Gastroesophageal sphincter (tissue), 4 donors: Measurements from ENCODE around the gene CD3E. TPM values are rescaled to one million over a fixed set of nuclear protein-coding genes. Genes with fewer than 3 reads are reported as not detected.

ENCODE experiments used
- ATAC-seq: fragments of 150-250 bp; one replicate; pipeline ENCODE4 v1.9.1; 2016; ENCODE audit warnings: mild to moderate bottlenecking, moderate library complexity
- H3K27ac ChIP-seq, 4 donors: fragments of 200-600 bp; sonication (generic) in 3 of 4; 1 replicate in 3 of 4; 2 replicates in 1 of 4; pipeline ENCODE4 v1.5.1; 2016 to 2019
- H3K27me3 ChIP-seq: fragments of 200-600 bp; sonication (generic); one replicate; pipeline ENCODE4 v1.5.1; 2019
- H3K36me3 ChIP-seq, 2 donors: fragments of 200-600 bp; sonication (generic); one replicate each; pipeline ENCODE4 v1.5.1; 2019; ENCODE audit warnings: control low read depth in 1 of 2
- H3K4me1 ChIP-seq, 3 donors: fragments of 200-600 bp; sonication (generic); 1 replicate in 2 of 3; 2 replicates in 1 of 3; pipeline ENCODE4 v1.5.1; 2016 to 2019; ENCODE audit warnings: control low read depth in 2 of 3
- H3K4me3 ChIP-seq, 2 donors: fragments of 200-600 bp; sonication (generic); one replicate each; pipeline ENCODE4 v1.5.1; 2019; ENCODE audit warnings: mild to moderate bottlenecking in 1 of 2, moderate library complexity in 1 of 2
- H3K9me3 ChIP-seq, 3 donors: fragments of 200-600 bp; sonication (generic); one replicate each; pipeline ENCODE4 v1.5.1; 2017 to 2019; ENCODE audit warnings: control low read depth in 2 of 3
- CTCF ChIP-seq, 4 experiments: fragments of 200-600 bp in 2 of 4; fragments of 450-650 bp in 2 of 4; sonication (generic) in 1 of 4; IDR thresholded peaks; one replicate each; pipeline ENCODE4 v1.5.1; 2017 to 2019; ENCODE audit warnings: antibody characterized with exemption in 4 of 4, mild to moderate bottlenecking in 2 of 4, moderate library complexity in 2 of 4
- EP300 ChIP-seq: sonication (generic); formaldehyde crosslinking; IDR thresholded peaks from one replicate; pipeline ENCODE4 v1.6.1; 2017; ENCODE audit warnings: antibody characterized with exemption, mild to moderate bottlenecking
- POLR2A ChIP-seq, 2 donors: fragments of 450-650 bp; IDR thresholded peaks; one replicate each; pipeline ENCODE4 v1.6.1; 2017; ENCODE audit warnings: antibody characterized with exemption in 2 of 2, mild to moderate bottlenecking in 2 of 2, moderate library complexity in 1 of 2
- POLR2AphosphoS5 ChIP-seq: sonication (generic); formaldehyde crosslinking; IDR thresholded peaks from one replicate; pipeline ENCODE4 v1.6.1; 2017; ENCODE audit warnings: antibody characterized with exemption
- WGBS, 2 donors: methylation state at CpG; one replicate each; pipeline ENCODE4 v1.1.5; 2018; ENCODE audit warnings: low coverage in 1 of 2; 5-methylcytosine and 5-hydroxymethylcytosine counted together
- total RNA-seq, 4 donors: library from RNA; depleted of rRNA; stranded (reverse); fragments of >200 nt; gene quantifications; one replicate each; pipeline ENCODE4 v1.1.0, GENCODE V29; 2016

The CD3E gene
- total RNA-seq, 4 donors from 2014 or later, result 0.77 to 2.8 (median 0.78) TPM; not detected in 1

DNA sequence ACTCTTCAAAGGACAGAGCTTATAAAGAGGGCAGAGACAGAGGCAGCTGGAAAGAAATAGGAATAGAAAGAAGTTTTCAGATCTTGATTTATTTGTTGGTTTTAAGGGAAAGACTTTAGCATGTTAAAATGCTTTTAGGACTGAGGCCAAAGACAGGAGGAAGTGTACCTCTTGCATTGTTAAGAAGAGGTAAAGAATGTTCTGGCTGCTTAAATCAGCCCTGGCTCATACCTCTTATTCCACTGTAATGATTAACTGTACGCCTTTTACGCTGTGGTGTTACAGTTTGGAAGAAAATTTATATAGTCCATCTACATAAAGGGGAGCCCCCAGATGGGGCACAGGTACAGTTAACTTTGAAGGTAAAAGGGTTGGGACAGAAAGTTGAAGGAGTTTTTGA is 30.3 kb upstream of the CD3E start:
- Histone ChIP-seq H3K9me3 (no peaks in the 10 kb centered on the region), H3K36me3 (no peaks in the 10 kb centered on the region), H3K27me3 (peaks cover 50% of the 10 kb centered on the region), H3K4me3 (no peak overlapping the region), H3K27ac (peak overlapping the region in 1 of 4 donors; percentile 48), H3K4me1 (no peaks in the 10 kb centered on the region)
- WGBS, 2 donors, result 47 to 53% methylated on average over 2 of the region's 2 CpGs
- no peak for ATAC-seq
- TF ChIP-seq POLR2A (IDR thresholded peaks at IDR 0.05) (no peak), EP300 (no peak)

DNA sequence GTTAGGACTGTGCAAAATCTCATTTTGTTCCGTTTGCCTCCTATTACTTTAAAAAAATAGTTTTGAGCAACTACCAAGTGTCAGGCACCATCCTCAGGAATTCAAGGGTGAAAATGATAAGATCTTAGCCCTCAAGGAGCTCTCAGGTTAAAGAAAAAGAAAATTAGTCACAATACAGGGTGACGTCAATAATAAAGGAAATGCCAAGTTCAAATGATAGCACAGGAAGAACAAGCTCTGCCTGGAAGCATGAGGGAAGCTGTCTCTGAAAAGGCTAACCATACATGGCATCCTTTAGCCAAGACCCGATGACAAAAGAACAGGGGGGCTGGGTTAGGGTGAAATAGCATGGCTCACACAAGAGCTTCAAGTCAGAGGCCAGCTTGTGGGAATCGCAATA is 29.4 kb upstream of the CD3E start:
- Histone ChIP-seq H3K27me3 (peaks cover 50% of the 10 kb centered on the region), H3K27ac (peak overlapping the region in 2 of 4 donors; percentile 20 to 32), H3K4me3 (no peak overlapping the region), H3K4me1 (no peaks in the 10 kb centered on the region), H3K36me3 (no peaks in the 10 kb centered on the region), H3K9me3 (no peaks in the 10 kb centered on the region)
- peak; percentile 6 for TF ChIP-seq POLR2AphosphoS5
- TF ChIP-seq EP300, result no peak
- no peak for TF ChIP-seq POLR2A (IDR thresholded peaks at IDR 0.05)
- ATAC-seq, result peak; percentile 62
- 50 to 60% methylated on average over 3 to 4 of the region's 4 CpGs for WGBS, 2 donors

- Histone ChIP-seq H3K4me1 (no peaks in the 10 kb centered on the region), H3K9me3 (no peaks in the 10 kb centered on the region), H3K36me3 (no peaks in the 10 kb centered on the region), H3K27me3 (peaks cover 50% of the 10 kb centered on the region), H3K27ac (no peak overlapping the region), H3K4me3 (no peak overlapping the region)
- no peak for TF ChIP-seq EP300
- TF ChIP-seq POLR2AphosphoS5, result no peak
- no peak for TF ChIP-seq POLR2A (IDR thresholded peaks at IDR 0.05)
- TF ChIP-seq CTCF (IDR thresholded peaks at IDR 0.05), result no peak
- 25 to 50% methylated on average over 1 of the region's 1 CpG for WGBS, 2 donors
- ATAC-seq, result no peak
These were observed 28.1 kb upstream of the CD3E start for GRCh38 chr11:118276422-118276821.

DNA sequence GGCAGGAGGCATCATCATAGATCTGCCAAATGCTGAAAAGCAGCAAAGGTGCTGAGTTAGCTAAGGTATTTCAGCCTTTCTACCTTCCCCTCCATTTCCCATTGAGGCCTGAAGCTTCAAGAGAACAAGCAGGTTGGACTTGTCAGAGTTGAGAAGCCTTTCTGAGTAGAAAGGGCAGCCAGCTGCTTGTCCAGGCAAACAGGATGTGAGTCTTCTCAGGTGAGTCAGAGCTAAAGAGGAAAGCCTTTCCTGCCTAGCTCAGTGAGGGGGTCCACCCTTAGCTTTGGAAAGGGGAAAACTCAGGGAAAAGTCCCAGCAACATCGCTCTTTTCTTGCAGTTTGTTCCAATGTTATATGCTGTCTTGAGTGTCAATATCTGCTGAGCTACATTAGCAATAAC is 27.2 kb upstream of the CD3E start:
- Histone ChIP-seq H3K27me3 (peaks cover 42% of the 10 kb centered on the region), H3K4me3 (no peak overlapping the region), H3K36me3 (no peaks in the 10 kb centered on the region), H3K27ac (peak overlapping the region in 2 of 4 donors; percentile 24 to 28), H3K4me1 (no peaks in the 10 kb centered on the region), H3K9me3 (no peaks in the 10 kb centered on the region)
- 89 to 92% methylated on average over 1 of the region's 1 CpG for WGBS, 2 donors
- TF ChIP-seq POLR2A (IDR thresholded peaks at IDR 0.05) (no peak), EP300 (no peak), POLR2AphosphoS5 (peak; percentile 11)
- ATAC-seq, result no peak

- Histone ChIP-seq H3K27me3 (peaks cover 5% of the 10 kb centered on the region), H3K4me1 (no peaks in the 10 kb centered on the region), H3K36me3 (no peaks in the 10 kb centered on the region), H3K27ac (no peak overlapping the region), H3K9me3 (no peaks in the 10 kb centered on the region), H3K4me3 (no peak overlapping the region)
- 100% methylated on average over 1 of the region's 1 CpG for WGBS, 2 donors
- no peak for ATAC-seq
- TF ChIP-seq EP300 (no peak), POLR2A (IDR thresholded peaks at IDR 0.05) (no peak), POLR2AphosphoS5 (no peak), CTCF (IDR thresholded peaks at IDR 0.05) (no peak)
These were observed 23.2 kb upstream of the CD3E start for GRCh38 chr11:118281284-118281683.

DNA sequence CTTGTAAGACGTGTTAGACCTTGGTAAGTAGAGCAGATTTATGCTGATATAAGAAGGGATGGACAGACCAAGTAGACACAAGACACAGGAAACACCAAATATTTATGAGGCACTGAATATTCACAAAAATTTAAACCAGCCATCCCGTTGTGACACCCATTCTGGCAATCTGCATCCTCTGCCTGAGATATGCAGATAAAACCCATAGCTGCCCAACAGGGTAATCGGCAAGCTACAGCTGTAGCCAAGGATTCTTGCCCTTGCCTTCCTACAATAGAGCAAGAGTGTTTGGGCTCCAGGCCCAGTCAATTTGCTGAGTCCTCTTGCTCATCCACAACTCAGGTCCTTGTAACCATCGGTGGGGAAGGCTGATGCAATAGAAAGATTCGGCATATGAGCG is 21.9 kb upstream of the CD3E start:
- H3K27ac ChIP-seq, result no peak overlapping the region
- TF ChIP-seq POLR2AphosphoS5 (no peak), EP300 (no peak), POLR2A (IDR thresholded peaks at IDR 0.05) (no peak), CTCF (IDR thresholded peaks at IDR 0.05) (no peak)
- H3K4me3 ChIP-seq, result no peak overlapping the region
- H3K9me3 ChIP-seq, result no peaks in the 10 kb centered on the region
- peaks cover 5% of the 10 kb centered on the region for H3K27me3 ChIP-seq
- no peaks in the 10 kb centered on the region for H3K4me1 ChIP-seq
- WGBS, 2 donors, result 62 to 79% methylated on average over 3 to 6 of the region's 6 CpGs
- ATAC-seq, result no peak
- H3K36me3 ChIP-seq, result no peaks in the 10 kb centered on the region
